Transverse colon (tissue), 4 donors: ENCODE data around the gene WDR77. TPM values are rescaled to one million over a fixed set of nuclear protein-coding genes. Genes with fewer than 3 reads are reported as not detected.

Experiments used
- DNase-seq: peaks from one replicate; pipeline ENCODE4 v3.0.0-alpha.2; 2019
- H3K27ac ChIP-seq, 4 donors: fragments of 200-600 bp; sonication (generic); 2 replicates each; pipeline ENCODE4 v1.5.1; 2016 to 2018; ENCODE audit warnings: inconsistent platforms in 4 of 4
- H3K27me3 ChIP-seq: fragments of 200-600 bp; sonication (generic); 2 replicates; pipeline ENCODE4 v1.5.1; 2017; ENCODE audit warnings: inconsistent platforms
- H3K36me3 ChIP-seq, 4 donors: fragments of 200-600 bp; sonication (generic); 2 replicates each; pipeline ENCODE4 v1.5.1; 2017 to 2019; ENCODE audit warnings: inconsistent platforms in 4 of 4
- H3K4me1 ChIP-seq, 4 donors: fragments of 200-600 bp; sonication (generic); 2 replicates each; pipeline ENCODE4 v1.5.1; 2017 to 2020; ENCODE audit warnings: inconsistent platforms in 4 of 4
- H3K4me3 ChIP-seq, 4 donors: fragments of 200-600 bp; sonication (generic); 1 replicate in 1 of 4; 2 replicates in 3 of 4; pipeline versions ENCODE4 v1.5.1 to v1.6.1; 2017 to 2019; ENCODE audit warnings: inconsistent platforms in 4 of 4
- H3K9me3 ChIP-seq, 2 donors: fragments of 200-600 bp; sonication (generic); 2 replicates each; pipeline ENCODE4 v1.5.1; 2017 to 2019; ENCODE audit warnings: inconsistent platforms in 2 of 2
- CTCF ChIP-seq, 5 experiments: fragments of 200-600 bp in 3 of 5; fragments of 450-650 bp in 2 of 5; sonication (generic) in 3 of 5; IDR thresholded peaks; 1 replicate in 2 of 5; 2 replicates in 3 of 5; pipeline ENCODE4 v1.5.1; 2016 to 2017; ENCODE audit warnings: antibody characterized with exemption in 5 of 5, inconsistent platforms in 3 of 5, mild to moderate bottlenecking in 2 of 5, moderate library complexity in 1 of 5
- EP300 ChIP-seq: sonication (generic); formaldehyde crosslinking; IDR thresholded peaks from one replicate; pipeline ENCODE4 v1.6.1; 2017; ENCODE audit warnings: antibody characterized with exemption, low read depth
- POLR2A ChIP-seq: fragments of 450-650 bp; IDR thresholded peaks from one replicate; pipeline ENCODE4 v1.6.1; 2016; ENCODE audit warnings: antibody characterized with exemption, mild to moderate bottlenecking, moderate library complexity
- POLR2AphosphoS5 ChIP-seq, 3 donors: sonication (generic); formaldehyde crosslinking; IDR thresholded peaks; one replicate each; pipeline ENCODE4 v1.6.1; 2016; ENCODE audit warnings: antibody characterized with exemption in 3 of 3
- WGBS, 2 donors: methylation state at CpG; one replicate each; pipeline ENCODE4 v1.1.5; 2018; ENCODE audit warnings: low coverage in 1 of 2; 5-methylcytosine and 5-hydroxymethylcytosine counted together
- in situ Hi-C, 4 donors: fragments of 200-750 bp; cut with MboI; loops; one replicate each; pipeline versions ENCODE4 v1.15.0 to v1.15.1; 2017; ENCODE audit warnings: low sequenced_read_pairs in 3 of 4, low pct_ligation_motif_present in 1 of 4, low pct_unique_long_range_greater_than_20kb in 1 of 4
- intact Hi-C: fragments of 100-400 bp; cut with DNase I; formaldehyde crosslinking; loops from one replicate; pipeline ENCODE4 v1.15.1; 2023; ENCODE audit warnings: low total_unique reads
- total RNA-seq, 4 donors: library from RNA; depleted of rRNA; stranded (reverse); fragments of >200 nt; gene quantifications; one replicate each; pipeline ENCODE4 v1.1.0, GENCODE V29; 2016

The WDR77 gene
- total RNA-seq, 4 donors from 2014 or later, result 10.7 to 46.0 (median 21.8) TPM

- in situ Hi-C loops, result no loop called here
- 59 to 61% methylated on average over 4 to 13 of the region's 13 CpGs for WGBS, 2 donors
- peak; percentile 76 for DNase-seq
Measured at GRCh38 chr1:111422546-111423391, 26.3 kb downstream of the WDR77 start.

GRCh38 chr1:111420377-111420776, 28.7 kb downstream of the WDR77 start:
- intact Hi-C loops (no loop called here), in situ Hi-C loops (no loop called here)
- Histone ChIP-seq H3K9me3 (no peaks in the 10 kb centered on the region), H3K36me3 (no peaks in the 10 kb centered on the region), H3K27me3 (no peaks in the 10 kb centered on the region), H3K27ac (no peak overlapping the region), H3K4me3 (no peak overlapping the region), H3K4me1 (peaks cover 0 to 15% (median 0%) of the 10 kb centered on the region in 4 donors)
- 76% methylated on average over 5 of the region's 5 CpGs; no CpG with 5 or more reads in 1 of the 2 donors for WGBS, 2 donors
- no peak for DNase-seq
- TF ChIP-seq CTCF (IDR thresholded peaks at IDR 0.05) (no peak), EP300 (no peak), POLR2AphosphoS5 (IDR thresholded peaks at IDR 0.05) (no peak)

More at GRCh38 chr1:111422546-111423391, 26.3 kb downstream of the WDR77 start:
- Histone ChIP-seq H3K36me3 (no peaks in the 10 kb centered on the region), H3K4me1 (peaks cover 0 to 15% (median 0%) of the 10 kb centered on the region in 4 donors), H3K4me3 (peak overlapping the region in 1 of 4 donors; percentile 6), H3K27me3 (no peaks in the 10 kb centered on the region), H3K9me3 (no peaks in the 10 kb centered on the region), H3K27ac (no peak overlapping the region)
- no peak for TF ChIP-seq POLR2AphosphoS5 (IDR thresholded peaks at IDR 0.05)
- no peak for TF ChIP-seq EP300
- TF ChIP-seq POLR2A, result peak; percentile 25
- no peak for TF ChIP-seq CTCF (IDR thresholded peaks at IDR 0.05)
- intact Hi-C loops, result no loop called here

- in situ Hi-C loops (no loop called here), intact Hi-C loops (loop anchor here (2.0 kb wide), 1 partner anchor 52 kb away; no protein-coding TSS in a partner anchor)
- DNase-seq, result no peak
- H3K36me3 ChIP-seq, result no peaks in the 10 kb centered on the region
- WGBS, 2 donors, result 97 to 100% methylated on average over 1 of the region's 1 CpG
- H3K4me3 ChIP-seq, result no peak overlapping the region
- H3K27ac ChIP-seq, result no peak overlapping the region
- TF ChIP-seq EP300, result no peak
- TF ChIP-seq POLR2A, result no peak
- no peak for TF ChIP-seq CTCF (IDR thresholded peaks at IDR 0.05)
- no peak for TF ChIP-seq POLR2AphosphoS5 (IDR thresholded peaks at IDR 0.05)
- H3K27me3 ChIP-seq, result no peaks in the 10 kb centered on the region
- no peaks in the 10 kb centered on the region for H3K9me3 ChIP-seq
- peaks cover 0 to 15% (median 0%) of the 10 kb centered on the region in 4 donors for H3K4me1 ChIP-seq
Measured at GRCh38 chr1:111419037-111419436, 30.0 kb downstream of the WDR77 start.

GRCh38 chr1:111417755-111418154, 31.3 kb downstream of the WDR77 start:
- intact Hi-C loops, result loop anchor here (2.0 kb wide), 1 partner anchor 51 kb away; no protein-coding TSS in a partner anchor
- WGBS, 2 donors, result 81 to 90% methylated on average over 1 of the region's 1 CpG
- TF ChIP-seq POLR2A, result no peak
- no peak for TF ChIP-seq EP300
- TF ChIP-seq CTCF (IDR thresholded peaks at IDR 0.05), result no peak
- TF ChIP-seq POLR2AphosphoS5 (IDR thresholded peaks at IDR 0.05), result no peak
- no peaks in the 10 kb centered on the region for H3K9me3 ChIP-seq
- no peaks in the 10 kb centered on the region for H3K36me3 ChIP-seq
- no peak overlapping the region for H3K27ac ChIP-seq
- H3K4me1 ChIP-seq, result peaks cover 0 to 10% (median 0%) of the 10 kb centered on the region in 4 donors
- in situ Hi-C loops, result no loop called here
- no peaks in the 10 kb centered on the region for H3K27me3 ChIP-seq
- H3K4me3 ChIP-seq, result no peak overlapping the region
- no peak for DNase-seq
